Bone marrow (tissue), 2 donors: ENCODE results near the gene ARL17B.
A peak's percentile ranks its signal among the peaks of the same experiment; 100 is the strongest.
"Not testable (repeated sequence)": the region's sequence is repeated elsewhere in the genome, so short reads cannot be mapped to it uniquely, and the experiment has no call there.

Experiments
- DNase-seq, 2 donors: peaks; one replicate each; lab custom pipeline; 2025; lab: John Stamatoyannopoulos, UW

ARL17B gene

DNA sequence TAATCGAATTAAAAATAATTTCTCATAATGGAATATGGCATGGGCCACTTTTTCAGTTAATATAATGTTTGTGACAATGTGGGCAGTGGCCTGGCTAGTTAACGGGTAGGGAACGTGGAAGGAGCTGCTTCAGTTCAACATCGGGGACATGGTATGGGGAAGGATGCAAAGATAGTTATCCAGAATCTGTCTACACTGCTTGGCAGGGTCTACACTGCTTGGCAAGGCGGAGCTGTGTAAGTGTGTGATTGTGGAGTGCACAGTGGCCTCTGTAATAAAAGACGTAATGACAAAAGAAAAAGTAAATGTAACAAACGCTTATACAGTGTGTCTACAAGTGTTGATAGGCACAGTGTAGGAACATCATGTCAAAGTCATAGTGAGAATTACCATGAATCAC, 74.0 kb downstream of the ARL17B start:
- DNase-seq, result not testable (repeated sequence)

DNA sequence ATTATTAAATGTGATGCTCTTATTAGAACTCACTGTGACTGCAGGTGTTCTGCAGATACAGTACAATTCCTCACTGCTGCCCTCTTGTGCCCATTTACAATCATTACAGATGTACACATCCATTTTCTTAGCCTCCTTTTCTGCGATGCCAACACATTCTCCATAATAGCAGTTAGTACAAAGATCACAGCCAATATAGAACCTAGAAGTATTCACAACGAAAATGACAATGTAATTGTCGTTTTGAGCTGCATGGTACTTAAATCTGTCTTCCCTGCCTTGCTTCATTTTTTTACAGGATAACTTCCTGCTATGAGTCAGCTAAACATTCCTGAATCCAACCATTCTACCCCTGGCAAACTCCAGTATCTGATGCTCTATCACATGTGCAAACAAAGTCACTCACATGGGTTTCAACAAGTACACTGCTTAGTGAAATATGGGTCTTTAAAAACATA, 74.8 kb downstream of the ARL17B start:
- DNase-seq, result peak in 1 of 2 donors; percentile 87

DNA sequence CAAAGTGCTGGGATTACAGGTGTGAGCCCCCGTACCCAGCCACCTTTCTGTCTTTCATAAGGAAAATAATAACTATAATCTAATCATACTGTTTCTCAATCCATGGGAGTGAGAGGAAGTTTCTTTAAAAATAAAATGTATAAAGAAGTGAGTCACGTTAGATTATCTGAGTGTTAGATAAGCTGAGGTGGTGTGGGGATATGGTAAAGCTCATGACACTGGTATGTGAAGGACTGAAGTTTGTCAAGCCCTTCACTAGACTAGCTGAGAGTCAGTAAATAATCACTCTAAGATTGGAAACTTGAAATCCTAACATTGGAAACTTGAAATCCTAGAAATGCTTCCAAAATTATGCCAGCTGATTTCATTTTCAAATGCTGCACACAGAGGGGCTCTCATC, 76.1 kb downstream of the ARL17B start:
- DNase-seq, result not testable (repeated sequence)

DNA sequence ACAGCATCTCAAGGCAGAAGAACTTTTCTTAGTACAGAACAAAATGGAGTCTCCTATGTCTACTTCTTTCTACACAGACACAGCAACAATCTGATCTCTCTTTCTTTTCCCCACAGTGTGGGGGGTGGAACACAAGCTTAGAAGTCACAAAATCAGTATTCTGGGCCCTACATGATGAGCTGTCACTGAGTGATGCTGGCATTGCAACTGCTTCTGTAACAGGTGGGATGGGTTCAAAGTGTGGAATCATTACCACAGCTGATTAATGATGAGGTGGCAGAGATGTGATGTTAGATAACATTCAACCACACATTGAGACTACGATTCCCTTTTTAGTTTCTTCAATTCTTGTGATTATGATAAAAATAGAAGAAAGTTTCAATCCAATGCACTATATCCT, 77.1 kb downstream of the ARL17B start:
- not testable (repeated sequence) for DNase-seq

DNA sequence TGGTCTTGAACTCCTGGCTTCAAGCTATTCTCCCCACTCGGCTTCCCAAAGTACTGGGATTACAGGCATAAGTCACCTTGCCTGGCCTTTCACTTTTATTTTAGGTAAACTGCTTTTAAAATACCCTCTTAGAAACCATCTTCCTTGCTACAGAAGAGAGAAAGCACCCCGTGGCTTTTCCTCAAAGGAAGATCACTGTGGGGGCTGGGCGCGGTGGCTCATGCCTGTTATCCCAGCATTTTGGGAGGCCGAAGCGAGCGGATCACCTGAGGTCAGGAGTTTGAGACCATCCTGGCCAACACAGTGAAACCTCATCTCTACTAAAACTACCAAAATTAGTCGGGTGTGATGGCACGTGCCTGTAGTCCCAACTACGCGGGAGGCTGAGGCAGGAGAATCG, 78.9 kb downstream of the ARL17B start:
- DNase-seq, result not testable (repeated sequence)

DNA sequence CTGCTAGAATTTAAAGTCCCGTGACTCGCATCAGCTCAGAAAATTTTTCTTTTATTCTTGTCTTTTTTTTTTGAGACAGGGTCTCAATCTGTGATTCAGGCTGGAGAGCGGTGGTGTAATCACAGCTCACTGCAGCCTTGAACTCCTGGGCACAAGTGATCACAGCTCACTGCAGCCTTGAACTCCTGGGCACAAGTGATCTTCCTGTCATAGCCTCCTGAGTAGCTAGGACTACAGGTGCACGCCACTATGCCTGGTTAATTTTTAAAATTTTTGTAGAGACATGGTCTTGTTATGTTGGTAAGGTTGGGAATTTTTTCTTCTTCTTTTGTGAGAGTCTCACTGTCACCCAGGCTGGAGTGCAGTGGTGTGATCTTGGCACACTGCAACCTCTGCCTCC, 80.2 kb downstream of the ARL17B start:
- not testable (repeated sequence) for DNase-seq

DNA sequence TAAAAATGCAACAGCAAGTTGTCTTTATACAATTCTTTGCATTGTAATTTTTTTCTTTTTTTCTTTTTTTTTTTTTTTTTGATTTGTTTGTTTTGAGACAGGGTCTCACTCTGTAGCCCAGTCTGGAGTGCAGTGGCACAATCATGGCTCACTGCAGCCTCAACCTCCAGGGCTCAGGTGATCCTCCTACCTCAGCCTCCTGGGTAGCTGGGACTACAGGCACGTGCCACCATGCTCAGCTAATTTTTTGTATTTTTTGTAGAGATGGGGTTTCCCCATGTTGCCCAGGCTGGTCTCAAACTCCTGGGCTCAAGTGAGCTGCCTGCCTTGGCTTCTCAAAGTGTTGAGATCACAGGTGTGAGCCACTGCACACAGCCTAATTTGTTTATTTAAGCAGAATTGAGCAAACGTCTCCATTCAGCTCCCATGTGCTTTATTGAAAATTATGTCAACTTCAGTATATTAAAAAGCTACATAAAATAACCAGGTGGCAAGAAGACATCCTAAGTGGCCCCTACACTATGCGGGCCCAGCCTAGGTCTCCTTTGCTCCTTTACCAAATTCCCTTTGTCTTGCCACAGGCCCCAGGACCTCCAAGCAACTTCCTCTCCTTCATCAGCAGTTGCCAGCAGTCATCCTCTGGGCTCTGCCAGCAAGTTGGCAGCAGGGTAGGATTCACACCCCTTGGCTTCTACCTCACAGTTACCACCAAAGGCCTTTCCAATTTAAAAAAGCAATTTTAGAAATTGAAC, 84.7 kb downstream of the ARL17B start:
- DNase-seq, result not testable (repeated sequence)

DNA sequence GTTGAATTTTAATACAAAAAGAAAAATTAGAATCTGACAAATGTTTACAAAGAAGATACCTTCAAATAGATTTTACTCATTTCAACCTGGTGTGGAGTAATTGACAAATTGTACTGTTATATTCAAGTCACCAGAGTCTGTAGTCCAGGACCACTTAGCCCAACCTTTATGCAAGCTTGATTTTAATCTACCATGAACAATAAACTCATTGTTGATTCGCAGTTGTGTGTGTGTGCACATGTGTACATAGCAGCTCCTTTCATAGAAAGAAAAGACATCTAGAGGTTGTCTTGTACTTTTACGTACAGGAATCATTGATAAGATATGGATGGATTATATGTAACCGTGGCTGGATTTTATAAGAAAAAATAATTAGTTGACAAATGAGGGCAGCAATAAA, 87.3 kb downstream of the ARL17B start:
- DNase-seq, result no peak

DNA sequence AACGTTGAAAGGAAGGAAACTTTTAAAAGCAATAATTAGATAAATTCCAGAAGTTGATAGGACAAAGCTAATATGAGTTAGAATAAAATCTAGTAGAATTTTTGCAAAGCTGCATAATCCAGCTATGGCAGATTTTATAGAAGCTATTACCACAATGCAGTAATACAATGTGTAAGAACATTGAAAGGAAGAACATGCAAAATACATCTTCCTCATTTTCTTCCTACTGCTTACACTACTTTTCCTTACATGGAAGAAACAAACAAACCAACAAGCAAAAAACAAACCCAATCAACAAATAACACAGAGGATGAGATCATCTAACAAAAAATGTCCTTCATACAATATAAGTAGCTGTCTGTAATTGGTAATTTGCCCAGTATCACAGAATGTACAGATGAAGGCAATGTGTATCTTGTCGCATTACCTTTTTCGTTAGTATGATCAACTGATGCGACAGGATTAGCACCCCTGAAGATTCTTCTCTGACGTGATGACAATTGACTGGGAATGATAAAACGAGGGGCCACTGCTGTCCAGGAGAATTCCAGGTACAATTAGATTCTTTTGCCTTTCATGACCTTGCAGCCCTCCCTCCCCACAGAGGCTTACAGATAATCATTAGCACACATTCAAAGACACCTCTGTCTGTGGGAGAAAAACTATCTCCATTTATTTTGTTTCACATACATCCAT, 87.9 kb downstream of the ARL17B start:
- DNase-seq, result no peak

DNA sequence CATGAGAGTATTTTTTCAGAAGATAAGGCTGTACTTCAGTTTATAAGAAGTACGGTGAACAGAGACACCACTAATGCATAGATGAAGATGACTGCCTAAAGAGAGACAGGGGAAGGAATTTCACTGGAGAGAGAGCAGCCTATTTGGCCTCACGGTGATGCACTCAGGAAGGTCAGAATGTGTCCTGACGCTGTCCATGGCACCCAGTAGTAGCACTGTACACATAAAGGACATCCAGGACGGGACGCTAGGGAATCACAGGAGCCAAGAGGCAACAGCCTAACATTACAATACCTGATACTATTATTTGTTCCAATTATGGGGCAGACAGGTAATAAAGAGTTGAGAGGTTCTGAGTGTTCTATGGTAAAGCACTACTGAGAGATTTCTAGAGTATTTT, 91.5 kb downstream of the ARL17B start:
- DNase-seq, result no peak

DNA sequence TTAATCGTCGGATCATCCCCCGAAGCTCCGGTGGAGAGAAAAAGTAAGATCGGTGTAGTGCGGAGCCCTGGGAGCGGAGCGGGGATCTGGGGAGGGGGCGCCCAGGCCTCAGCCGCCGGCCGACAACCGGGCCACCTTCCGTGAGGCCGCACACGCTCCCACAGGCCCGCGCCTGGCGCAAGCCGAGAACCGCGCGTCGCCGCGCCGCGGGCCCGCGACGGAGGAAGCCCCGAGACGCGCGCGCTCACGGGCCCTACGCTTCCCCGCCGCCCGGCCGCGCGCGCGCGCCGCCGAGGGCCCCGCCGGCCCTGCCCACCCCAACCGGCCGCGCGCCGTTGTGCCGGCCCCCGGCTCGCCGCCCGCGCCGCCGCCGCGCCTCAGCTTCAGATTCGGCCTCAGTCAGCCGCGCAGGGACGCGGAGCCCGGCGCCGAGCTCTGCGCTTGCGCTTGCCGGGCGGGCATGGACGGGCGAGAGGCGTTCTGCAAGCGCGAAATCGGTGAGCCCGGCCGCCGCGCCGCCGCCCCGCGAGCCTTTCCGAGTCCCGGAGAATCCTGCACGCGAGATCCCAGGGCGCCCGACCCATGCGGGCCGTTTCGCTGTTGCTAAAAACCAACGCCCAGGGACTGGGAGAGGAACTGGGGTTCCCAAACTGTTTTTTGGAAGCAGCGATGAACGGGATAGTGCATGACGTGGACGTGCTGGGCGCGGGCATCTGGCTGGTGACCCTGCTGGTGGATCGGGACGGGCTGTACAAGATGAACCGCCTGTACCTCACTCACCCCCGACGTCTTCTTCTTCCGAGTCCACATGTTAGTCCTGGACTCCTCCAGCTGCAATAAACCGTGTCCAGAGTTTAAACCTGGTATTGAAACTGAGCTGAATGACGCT, 94.7 kb downstream of the ARL17B start:
- peak; percentile 45 to 76 for DNase-seq

DNA sequence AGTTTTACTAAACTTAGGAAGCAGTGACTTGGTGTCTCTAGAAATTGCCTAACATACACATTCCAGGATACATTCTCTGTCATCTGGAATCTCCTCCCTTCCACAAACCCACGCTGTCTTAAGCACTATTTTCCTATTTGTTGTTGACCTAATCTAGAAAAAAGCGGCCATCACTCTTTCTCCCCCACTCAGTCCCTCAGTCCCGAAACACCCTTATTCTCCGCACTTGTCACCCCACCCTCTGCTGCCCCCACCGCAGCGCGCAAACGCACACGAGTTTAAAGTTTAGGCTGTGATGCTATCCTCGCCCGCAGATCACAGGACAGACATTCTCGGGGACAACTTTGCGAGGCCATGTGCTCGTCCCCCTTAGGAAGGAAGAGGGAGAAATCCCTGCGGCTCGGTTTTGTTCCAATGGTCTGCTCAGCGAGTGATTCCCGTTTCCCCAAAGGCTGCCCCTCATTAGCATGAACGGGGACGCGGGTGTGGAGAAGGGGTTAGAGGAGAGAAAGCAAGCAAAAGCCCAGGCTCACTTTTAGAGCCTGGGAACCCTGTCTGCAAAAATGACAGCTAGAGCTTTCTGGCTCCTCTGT, 95.4 kb downstream of the ARL17B start:
- not testable (repeated sequence) for DNase-seq

DNA sequence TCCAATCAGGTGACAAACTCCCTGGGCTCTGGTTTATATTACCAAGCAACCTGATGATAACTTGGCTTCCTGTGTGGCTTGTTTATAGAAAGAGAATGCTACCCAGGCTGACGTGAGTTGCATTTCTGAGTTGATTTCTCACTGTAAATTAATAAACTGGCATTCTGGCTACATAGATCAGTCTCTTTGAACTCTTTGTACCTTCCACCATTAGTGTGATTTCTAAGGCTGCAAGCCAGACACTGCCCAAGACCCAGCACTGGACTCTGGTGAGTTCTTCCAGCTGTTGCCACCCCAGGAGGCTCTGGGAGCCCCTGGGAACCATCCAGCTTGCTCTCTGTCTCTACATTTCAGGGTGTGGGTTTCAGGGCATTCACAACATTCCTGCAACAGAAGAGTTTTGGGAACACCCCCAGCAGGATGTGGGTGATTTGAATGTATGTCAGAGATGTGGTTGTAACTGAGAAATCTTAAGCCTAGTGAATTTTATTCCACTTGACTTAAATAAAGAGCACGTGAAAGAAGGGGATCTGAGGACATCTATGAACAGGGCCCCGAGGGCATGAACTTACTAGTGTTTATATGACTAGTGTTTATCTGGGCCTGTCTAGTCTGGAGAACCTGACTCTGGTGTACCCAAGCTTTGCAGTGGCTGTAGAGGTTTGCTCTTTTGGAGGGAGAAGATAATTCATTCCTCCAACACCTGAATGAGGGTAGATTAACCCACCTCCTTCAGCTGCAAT, 96.9 kb downstream of the ARL17B start:
- no peak for DNase-seq

DNA sequence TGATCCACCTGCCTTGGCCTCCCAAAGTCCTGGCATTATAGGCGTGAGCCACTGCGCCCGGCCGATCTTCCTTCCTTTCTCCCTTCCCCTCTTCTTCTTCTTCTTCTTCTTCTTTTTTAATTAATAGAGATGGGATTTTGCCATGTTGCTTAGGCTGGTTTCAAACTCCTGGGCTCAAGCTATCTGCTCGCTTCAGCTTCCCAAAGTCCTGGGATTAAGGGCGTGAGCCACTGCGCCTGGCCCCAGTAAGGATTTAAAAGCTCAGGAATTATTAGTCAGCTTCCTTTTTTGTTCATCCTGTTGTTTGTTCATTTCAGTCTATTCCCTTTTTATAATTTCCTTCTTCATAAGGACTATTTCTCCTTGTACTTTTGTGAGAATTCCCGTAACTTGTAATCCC, 99.3 kb downstream of the ARL17B start:
- DNase-seq, result no peak

DNA sequence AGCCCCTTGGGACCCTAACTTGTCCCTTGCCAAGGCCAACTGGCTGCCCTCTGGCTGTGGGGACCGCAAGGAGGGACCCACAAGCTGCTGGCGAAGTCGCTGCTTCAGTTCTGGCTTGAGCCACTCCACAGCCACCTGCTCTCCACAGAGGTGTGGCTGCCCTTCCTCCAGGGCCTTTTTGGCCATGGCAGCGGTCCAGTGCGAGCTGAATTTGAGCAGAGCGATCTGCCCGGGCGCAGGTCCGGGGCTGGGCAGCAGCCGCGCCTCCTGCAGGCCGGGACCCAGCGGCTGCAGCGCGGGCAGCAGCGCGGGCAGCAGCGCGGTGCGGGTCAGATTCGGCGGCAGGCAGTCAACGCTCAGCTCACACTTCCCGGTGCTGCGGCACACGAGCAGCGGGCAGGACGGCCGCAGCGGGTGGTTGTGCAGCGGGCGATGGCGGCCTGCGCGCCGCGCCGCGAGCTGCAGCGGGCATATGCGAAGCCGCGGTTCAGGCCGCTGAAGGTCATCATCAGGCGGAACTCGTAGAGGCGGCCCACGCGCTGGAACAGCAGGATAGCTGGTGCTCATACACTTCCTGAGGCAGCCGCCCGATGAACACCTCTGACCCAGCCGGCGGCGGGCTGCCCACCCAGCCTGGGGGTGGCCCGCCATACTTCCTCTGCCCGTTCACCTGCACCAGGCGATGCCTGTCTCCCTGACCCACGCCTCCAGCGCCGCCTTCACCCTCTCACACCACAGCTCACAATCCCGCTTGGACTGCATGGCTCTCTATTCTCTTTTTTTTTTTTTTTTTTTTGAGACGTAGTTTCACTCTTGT, 101.5 kb downstream of the ARL17B start:
- DNase-seq, result not testable (repeated sequence)

DNA sequence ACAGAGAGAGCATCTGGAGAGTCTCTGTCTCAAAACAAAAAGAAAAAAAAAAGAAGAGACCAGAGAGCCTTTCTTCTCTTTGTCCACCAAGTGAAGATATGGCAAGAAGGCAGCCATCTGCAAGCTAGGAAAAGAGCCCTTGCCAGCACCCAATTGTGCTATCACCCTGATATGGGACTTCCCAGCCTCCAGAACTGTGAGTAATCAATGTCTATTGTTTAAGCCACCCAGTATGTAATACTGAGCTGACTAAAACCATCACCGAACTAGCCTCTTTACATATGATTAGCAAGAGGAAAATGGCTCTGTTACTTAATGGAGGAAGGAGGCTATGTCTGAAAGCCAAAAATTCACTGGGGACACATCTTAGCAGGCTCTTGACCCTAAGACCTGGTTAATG, 105.2 kb downstream of the ARL17B start:
- DNase-seq, result not testable (repeated sequence)

DNA sequence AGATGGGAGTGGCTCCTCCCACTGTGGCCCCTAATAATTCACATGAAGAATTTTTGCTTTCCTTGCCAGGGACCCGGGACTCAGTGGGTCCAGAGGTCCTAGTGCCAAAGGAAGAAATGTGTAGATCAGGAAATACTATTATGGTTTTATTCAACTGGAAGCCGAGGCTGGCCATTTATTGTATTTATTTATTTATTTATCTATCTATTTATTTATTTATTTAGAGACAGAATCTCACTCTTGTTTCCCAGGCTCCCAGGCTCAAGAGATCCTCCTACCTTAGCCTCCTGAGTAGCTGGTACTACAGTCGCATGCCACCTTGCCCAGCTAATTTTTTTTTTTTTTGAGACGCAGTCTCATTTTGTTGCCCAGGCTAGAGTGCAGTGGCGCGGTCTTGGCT, 107.4 kb downstream of the ARL17B start:
- DNase-seq, result not testable (repeated sequence)

DNA sequence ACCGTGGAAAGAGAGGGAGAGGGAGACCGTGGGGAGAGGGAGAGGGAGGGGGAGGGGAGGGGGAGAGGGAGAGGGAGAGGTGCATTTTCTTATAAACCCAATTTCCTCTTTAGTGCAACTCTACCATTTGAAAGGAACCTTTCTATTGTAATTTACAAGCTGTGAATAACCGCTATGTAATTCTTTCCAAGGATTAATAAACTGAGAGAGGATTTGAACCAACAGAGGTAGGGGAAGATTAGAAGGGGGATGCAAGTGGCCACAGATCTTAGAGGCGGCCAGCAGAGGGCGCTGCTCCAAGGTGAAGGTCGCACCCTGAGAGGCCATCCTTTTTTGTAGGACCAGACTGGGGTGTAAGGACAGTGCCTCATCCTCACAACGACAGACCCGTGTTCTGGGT, 107.8 kb downstream of the ARL17B start:
- DNase-seq, result peak; percentile 31 to 72

DNA sequence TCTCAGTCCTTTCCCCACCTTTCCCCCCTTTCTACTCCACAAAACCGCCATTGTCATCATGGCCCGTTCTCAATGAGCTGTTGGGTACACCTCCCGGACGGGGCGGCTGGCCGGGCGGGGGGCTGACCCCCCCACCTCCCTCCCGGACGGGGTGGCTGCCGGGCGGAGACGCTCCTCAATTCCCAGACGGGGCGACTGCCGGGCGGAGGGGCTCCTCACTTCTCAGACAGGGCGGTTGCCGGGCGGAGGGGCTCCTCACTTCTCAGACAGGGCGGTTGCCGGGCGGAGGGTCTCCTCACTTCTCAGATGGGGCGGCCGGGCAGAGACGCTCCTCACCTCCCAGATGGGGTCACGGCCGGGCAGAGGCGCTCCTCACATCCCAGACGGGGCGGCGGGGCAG, 108.8 kb downstream of the ARL17B start:
- not testable (repeated sequence) for DNase-seq

DNA sequence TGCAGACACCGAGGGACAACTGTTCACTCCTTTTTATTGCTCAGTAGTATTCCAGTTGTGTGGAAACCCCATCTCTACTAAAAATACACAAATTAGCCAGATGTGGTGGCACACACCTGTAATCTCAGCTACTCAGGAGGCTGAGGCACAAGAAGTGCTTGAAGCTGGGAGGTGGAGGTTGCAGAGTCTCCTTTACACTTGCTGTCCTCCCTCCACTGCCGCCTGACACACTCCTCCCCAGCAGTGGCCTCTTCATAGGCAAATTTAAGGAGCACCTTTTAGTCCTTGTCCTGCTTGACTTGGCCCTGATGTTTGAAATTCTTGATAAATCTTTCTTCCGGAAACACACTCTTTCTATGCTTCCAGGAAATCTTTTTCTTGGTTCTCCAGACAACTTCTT, 112.4 kb downstream of the ARL17B start:
- DNase-seq, result not testable (repeated sequence)
